GM12891 (cell line): Measurements from ENCODE around the gene SMAD7.

ENCODE experiments used
- POLR2A ChIP-seq: IDR thresholded peaks from 2 replicates; pipeline ENCODE4 v1.6.1; 2011; ENCODE audit warnings: low read depth, low read length, control low read depth
- SPI1 ChIP-seq: IDR thresholded peaks from 2 replicates; pipeline ENCODE4 v1.6.1; 2011; ENCODE audit warnings: low read depth, low read length, control low read depth
- TAF1 ChIP-seq: IDR thresholded peaks from 2 replicates; pipeline ENCODE4 v1.6.1; 2011; ENCODE audit warnings: low read depth, low read length, control low read depth

- TF ChIP-seq POLR2A (no peak), TAF1 (no peak), SPI1 (no peak)
Measured at GRCh38 chr18:48874701-48875162, 76.0 kb downstream of the SMAD7 start.
